ENCODE measurements around the gene DIP2C. TPM values are rescaled to one million over a fixed set of nuclear protein-coding genes. Genes with fewer than 3 reads are reported as not detected.
"Not testable (repeated sequence)": the region's sequence is repeated elsewhere in the genome, so short reads cannot be mapped to it uniquely, and the experiment has no call there.

The DIP2C gene
- total RNA-seq, 1 donor, result 19.9 TPM

DNA sequence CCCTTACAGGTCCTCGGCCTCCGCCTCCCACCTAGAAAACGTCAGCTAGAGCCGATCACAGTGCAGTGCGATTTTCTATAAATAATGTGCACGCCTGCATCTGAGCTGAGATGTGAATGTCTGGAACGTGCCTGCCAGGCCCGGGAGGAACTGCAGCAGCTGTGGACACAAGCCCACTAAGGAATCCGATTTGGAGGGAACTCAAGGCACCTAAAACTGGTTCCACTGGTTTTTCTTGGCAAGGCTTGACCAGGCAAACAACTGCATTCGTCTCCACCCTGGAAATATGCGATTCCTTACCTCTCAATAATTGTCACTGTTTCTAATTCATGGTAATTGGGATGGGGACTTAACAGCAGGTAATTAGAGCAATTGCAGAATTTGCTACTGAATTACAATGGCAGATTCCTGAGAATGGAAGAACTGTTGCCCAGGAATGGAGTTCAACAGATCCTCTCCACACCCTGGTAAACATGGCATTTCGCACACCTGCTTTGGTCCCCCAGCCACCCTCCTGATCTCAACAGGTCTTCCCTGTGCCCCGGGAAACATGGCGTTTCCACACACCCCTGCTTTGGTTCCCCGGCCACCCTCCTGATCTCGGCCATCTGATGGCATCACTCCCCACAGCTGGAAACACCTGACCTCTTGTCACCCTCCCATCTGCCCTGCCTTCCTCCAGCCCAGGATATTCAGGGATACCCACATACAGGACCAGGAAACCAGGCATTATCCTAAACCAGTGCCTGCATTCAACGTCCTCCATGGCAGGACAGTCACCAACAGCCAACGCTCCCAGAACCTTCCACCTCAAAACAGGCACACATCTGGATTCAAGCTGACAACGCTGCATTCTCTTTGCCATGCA, 76.0 kb downstream of the DIP2C start:
- DNase-seq (ENCODE audit: low read depth), result no peak
- TF ChIP-seq, protein P1, sequence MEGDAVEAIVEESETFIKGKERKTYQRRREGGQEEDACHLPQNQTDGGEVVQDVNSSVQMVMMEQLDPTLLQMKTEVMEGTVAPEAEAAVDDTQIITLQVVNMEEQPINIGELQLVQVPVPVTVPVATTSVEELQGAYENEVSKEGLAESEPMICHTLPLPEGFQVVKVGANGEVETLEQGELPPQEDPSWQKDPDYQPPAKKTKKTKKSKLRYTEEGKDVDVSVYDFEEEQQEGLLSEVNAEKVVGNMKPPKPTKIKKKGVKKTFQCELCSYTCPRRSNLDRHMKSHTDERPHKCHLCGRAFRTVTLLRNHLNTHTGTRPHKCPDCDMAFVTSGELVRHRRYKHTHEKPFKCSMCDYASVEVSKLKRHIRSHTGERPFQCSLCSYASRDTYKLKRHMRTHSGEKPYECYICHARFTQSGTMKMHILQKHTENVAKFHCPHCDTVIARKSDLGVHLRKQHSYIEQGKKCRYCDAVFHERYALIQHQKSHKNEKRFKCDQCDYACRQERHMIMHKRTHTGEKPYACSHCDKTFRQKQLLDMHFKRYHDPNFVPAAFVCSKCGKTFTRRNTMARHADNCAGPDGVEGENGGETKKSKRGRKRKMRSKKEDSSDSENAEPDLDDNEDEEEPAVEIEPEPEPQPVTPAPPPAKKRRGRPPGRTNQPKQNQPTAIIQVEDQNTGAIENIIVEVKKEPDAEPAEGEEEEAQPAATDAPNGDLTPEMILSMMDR (IDR thresholded peaks at IDR 0.05; ENCODE audit: insufficient read depth, low read depth, low read length), result no peak
- H3K4me3 ChIP-seq (ENCODE audit: low read depth, low read length), result no peak overlapping the region

DNA sequence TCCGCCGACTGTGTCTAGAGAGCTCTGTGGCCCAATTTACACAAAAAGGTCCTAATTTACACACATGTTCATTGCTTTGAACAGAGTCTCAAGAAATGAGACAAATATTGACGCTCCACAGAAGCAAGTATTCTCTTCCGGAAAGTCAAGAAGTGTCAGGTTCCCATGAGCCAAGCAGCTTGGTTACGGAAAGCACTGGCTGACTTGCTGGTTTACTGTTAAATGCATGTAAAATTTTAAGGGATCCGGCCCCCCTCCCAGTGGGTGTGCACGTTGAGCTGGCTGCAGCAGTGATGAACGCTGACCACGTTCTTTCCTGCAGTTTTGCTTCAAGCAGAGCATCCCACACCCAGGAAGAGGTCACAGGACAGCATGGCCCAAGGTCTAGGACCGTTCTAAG, 76.8 kb downstream of the DIP2C start:
- DNase-seq (ENCODE audit: low read depth), result no peak
- H3K4me3 ChIP-seq (ENCODE audit: low read depth, low read length), result no peak overlapping the region
- TF ChIP-seq, protein P1 (IDR thresholded peaks at IDR 0.05; ENCODE audit: insufficient read depth, low read depth, low read length), result no peak

- not testable (repeated sequence) for H3K4me3 ChIP-seq (ENCODE audit: low read depth, low read length); DNase-seq (ENCODE audit: low read depth)
Measured at GRCh38 chr10:610642-611305, 78.7 kb downstream of the DIP2C start.

GRCh38 chr10:609868-610545, 79.5 kb downstream of the DIP2C start:
- TF ChIP-seq, protein P1 (IDR thresholded peaks at IDR 0.05; ENCODE audit: insufficient read depth, low read depth, low read length), result no peak
- no peak overlapping the region for H3K4me3 ChIP-seq (ENCODE audit: low read depth, low read length)
- DNase-seq (ENCODE audit: low read depth), result no peak

DNA sequence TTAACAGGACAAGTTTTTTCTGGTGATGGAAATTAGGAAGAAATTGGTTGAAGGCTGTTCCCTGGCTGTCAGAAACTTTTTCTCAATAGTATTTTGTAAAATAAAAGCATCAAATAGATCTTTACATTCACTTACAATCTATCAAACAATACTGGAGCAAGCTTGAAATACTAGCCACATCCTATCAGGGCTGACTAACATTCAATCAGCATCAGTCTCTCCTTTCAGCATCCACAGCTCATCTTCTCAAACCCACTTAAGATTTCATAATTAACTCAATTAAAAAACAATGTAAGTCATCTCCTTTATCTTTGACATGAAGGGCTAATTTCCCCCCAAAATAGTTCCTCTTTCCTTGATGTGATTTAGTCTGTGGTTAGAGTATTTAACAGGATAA, 80.2 kb downstream of the DIP2C start:
- TF ChIP-seq, protein P1 (IDR thresholded peaks at IDR 0.05; ENCODE audit: insufficient read depth, low read depth, low read length), result no peak
- DNase-seq (ENCODE audit: low read depth), result no peak
- H3K4me3 ChIP-seq (ENCODE audit: low read depth, low read length), result no peak overlapping the region

DNA sequence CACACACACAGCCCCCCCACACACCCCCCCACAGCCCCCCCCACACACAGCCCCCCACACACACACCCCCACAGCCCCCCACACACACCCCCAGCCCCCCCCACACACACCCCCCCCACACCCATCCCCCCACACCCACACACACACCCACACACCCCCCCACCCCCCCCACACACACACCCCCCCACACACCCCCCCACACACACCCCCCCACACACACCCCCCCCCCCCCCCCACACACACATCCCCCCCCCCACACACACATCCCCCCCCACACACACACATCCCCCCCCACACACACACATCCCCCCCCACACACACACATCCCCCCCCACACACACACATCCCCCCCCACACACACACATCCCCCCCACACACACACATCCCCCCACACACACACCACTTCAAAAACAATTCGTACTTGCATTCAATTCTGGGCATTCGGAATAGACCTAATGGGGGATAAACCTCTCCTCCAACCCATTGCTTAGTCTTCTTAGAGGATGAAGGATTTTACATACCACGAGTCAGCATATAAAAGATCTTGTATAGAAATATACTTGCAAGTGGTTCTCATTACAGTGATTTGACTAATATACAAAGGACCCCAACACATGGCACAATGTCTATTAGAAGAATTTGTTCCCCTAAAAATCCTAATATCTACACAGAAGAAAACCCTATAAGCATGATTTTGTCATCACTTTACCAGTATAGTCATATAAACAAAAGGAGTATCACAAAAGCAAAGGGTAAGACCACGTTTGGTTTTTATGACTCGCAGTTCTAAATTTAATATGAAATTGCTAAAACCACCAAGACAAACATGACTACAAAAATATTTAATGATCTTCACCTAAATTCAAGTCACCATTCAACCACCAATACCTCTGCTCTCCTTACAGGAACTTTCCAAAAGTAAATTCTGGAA, 80.9 kb downstream of the DIP2C start:
- H3K4me3 ChIP-seq (ENCODE audit: low read depth, low read length), result no peak overlapping the region
- TF ChIP-seq, protein P1 (IDR thresholded peaks at IDR 0.05; ENCODE audit: insufficient read depth, low read depth, low read length), result no peak
- DNase-seq (ENCODE audit: low read depth), result no peak
